Progenitor cell of endocrine pancreas (in vitro differentiated cells): ENCODE data around the gene CDK5. TPM values are rescaled to one million over a fixed set of nuclear protein-coding genes. Genes with fewer than 3 reads are reported as not detected.
A peak's percentile ranks its signal among the peaks of the same experiment; 100 is the strongest.

Experiments used
- DNase-seq: peaks from one replicate; pipeline ENCODE4 v3.0.0; 2021; ENCODE audit warnings: low spot score; ENCODE audit not compliant: unreplicated experiment
- H3K27ac Mint-ChIP-seq: 2 replicates; pipeline ENCODE4 v1.8.0; 2021; ENCODE audit warnings: mild to moderate bottlenecking, moderate library complexity, mixed read lengths
- H3K27me3 Mint-ChIP-seq: 2 replicates; pipeline ENCODE4 v1.8.0; 2021; ENCODE audit warnings: mixed read lengths
- H3K36me3 Mint-ChIP-seq: 2 replicates; pipeline ENCODE4 v1.8.0; 2022; ENCODE audit warnings: mixed read lengths; ENCODE audit not compliant: insufficient read depth
- H3K4me1 Mint-ChIP-seq: 2 replicates; pipeline ENCODE4 v1.8.0; 2021; ENCODE audit warnings: low read depth, mixed read lengths
- H3K4me3 Mint-ChIP-seq: 2 replicates; pipeline ENCODE4 v1.8.0; 2021; ENCODE audit warnings: low read depth, mild to moderate bottlenecking, moderate library complexity, mixed read lengths
- H3K9me3 Mint-ChIP-seq: 2 replicates; pipeline ENCODE4 v1.8.0; 2021; ENCODE audit warnings: low read depth, mixed read lengths
- CTCF ChIP-seq: fragments of 200-600 bp; sonication (generic); IDR thresholded peaks from one replicate; pipeline ENCODE4 v1.5.0; 2021; ENCODE audit warnings: antibody characterized with exemption, mild to moderate bottlenecking; ENCODE audit not compliant: unreplicated experiment
- total RNA-seq: library from RNA; stranded (reverse); gene quantifications from 2 replicates; pipeline ENCODE4 v1.2.1, GENCODE V29; 2021

The CDK5 gene
- total RNA-seq, 1 donor from 2014 or later = 24.9 TPM

GRCh38 chr7:151018421-151019129 is 39.1 kb downstream of the CDK5 start:
- H3K4me1 Mint-ChIP-seq = peaks cover 5% of the 10 kb centered on the region
- no peak overlapping the region for H3K27ac Mint-ChIP-seq
- H3K4me3 Mint-ChIP-seq = peak overlapping the region; percentile 57
- no peaks in the 10 kb centered on the region for H3K36me3 Mint-ChIP-seq
- TF ChIP-seq CTCF = no peak
- DNase-seq = no peak
- no peaks in the 10 kb centered on the region for H3K9me3 Mint-ChIP-seq
- peaks cover 87% of the 10 kb centered on the region for H3K27me3 Mint-ChIP-seq

- Mint-ChIP-seq H3K4me1 (peaks cover 5% of the 10 kb centered on the region), H3K27me3 (peaks cover 85% of the 10 kb centered on the region), H3K27ac (peak overlapping the region; percentile 56), H3K9me3 (no peaks in the 10 kb centered on the region), H3K4me3 (peak overlapping the region; percentile 57), H3K36me3 (no peaks in the 10 kb centered on the region)
- peak; percentile 81 for DNase-seq
- peak; percentile 93 for TF ChIP-seq CTCF
Measured at GRCh38 chr7:151017953-151018420, 39.7 kb downstream of the CDK5 start.

GRCh38 chr7:151017370-151017952 is 40.2 kb downstream of the CDK5 start:
- H3K9me3 Mint-ChIP-seq = no peaks in the 10 kb centered on the region
- no peaks in the 10 kb centered on the region for H3K36me3 Mint-ChIP-seq
- peak overlapping the region; percentile 31 for H3K4me3 Mint-ChIP-seq
- peaks cover 7% of the 10 kb centered on the region for H3K4me1 Mint-ChIP-seq
- H3K27me3 Mint-ChIP-seq = peaks cover 87% of the 10 kb centered on the region
- H3K27ac Mint-ChIP-seq = no peak overlapping the region
- no peak for TF ChIP-seq CTCF
- DNase-seq = no peak

GRCh38 chr7:151016942-151017341 is 40.8 kb downstream of the CDK5 start:
- no peaks in the 10 kb centered on the region for H3K9me3 Mint-ChIP-seq
- TF ChIP-seq CTCF = no peak
- no peaks in the 10 kb centered on the region for H3K36me3 Mint-ChIP-seq
- peaks cover 91% of the 10 kb centered on the region for H3K27me3 Mint-ChIP-seq
- no peak for DNase-seq
- H3K4me1 Mint-ChIP-seq = peaks cover 7% of the 10 kb centered on the region
- H3K4me3 Mint-ChIP-seq = no peak overlapping the region
- H3K27ac Mint-ChIP-seq = no peak overlapping the region

- Mint-ChIP-seq H3K27me3 (peaks cover 90% of the 10 kb centered on the region), H3K9me3 (no peaks in the 10 kb centered on the region), H3K4me3 (no peak overlapping the region), H3K4me1 (peaks cover 7% of the 10 kb centered on the region), H3K27ac (no peak overlapping the region), H3K36me3 (no peaks in the 10 kb centered on the region)
- no peak for DNase-seq
- TF ChIP-seq CTCF = no peak
Measured at GRCh38 chr7:151016505-151016904, 41.2 kb downstream of the CDK5 start.
